ENCODE data around the gene PARD3.

The PARD3 gene

DNA sequence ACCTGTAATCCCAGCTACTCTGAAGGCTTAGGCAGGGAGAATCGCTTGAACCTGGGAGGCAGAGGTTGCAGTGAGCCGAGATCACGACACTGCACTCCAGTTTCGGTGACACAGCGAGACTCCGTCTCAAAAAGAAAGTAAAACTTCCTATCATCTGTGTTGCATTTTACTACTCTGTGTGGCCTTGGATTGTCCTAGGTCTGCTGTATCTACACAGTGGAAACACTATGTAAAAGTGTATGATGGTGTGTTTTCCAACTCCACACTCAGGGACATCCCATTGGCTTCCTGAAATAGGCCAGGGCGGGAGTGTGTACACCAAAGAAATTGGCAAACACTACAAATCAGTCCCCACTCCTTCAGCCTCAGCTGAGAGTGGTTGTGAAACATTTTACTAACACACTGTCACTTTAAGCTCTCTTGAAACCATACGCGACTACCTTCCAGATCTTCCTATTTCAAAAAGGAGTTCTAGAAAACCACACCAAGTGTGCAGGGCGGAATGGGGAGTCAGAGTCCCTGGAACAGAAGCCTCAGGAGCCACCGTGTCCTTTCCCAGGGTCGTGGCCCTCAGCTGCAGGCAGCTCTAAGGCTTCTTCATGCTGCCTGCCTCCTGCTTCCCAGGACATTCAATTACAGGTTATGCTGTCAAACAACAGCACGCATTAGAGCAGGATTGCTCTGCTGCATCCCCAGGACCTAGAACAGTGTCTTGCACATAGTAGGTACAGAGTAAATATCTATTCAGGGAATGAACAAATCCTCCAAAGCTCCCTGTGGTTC is 275.4 kb downstream of the PARD3 start:
- peak; percentile 65 for DNase-seq (ENCODE audit: low read depth)
- TF ChIP-seq, protein P1, sequence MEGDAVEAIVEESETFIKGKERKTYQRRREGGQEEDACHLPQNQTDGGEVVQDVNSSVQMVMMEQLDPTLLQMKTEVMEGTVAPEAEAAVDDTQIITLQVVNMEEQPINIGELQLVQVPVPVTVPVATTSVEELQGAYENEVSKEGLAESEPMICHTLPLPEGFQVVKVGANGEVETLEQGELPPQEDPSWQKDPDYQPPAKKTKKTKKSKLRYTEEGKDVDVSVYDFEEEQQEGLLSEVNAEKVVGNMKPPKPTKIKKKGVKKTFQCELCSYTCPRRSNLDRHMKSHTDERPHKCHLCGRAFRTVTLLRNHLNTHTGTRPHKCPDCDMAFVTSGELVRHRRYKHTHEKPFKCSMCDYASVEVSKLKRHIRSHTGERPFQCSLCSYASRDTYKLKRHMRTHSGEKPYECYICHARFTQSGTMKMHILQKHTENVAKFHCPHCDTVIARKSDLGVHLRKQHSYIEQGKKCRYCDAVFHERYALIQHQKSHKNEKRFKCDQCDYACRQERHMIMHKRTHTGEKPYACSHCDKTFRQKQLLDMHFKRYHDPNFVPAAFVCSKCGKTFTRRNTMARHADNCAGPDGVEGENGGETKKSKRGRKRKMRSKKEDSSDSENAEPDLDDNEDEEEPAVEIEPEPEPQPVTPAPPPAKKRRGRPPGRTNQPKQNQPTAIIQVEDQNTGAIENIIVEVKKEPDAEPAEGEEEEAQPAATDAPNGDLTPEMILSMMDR (conservative IDR thresholded peaks at IDR 0.05; ENCODE audit: control insufficient read depth, insufficient read depth, low read depth, low read length) = no peak
- H3K4me3 ChIP-seq (ENCODE audit: control insufficient read depth, low read depth, low read length) = peak overlapping the region; percentile 36

DNA sequence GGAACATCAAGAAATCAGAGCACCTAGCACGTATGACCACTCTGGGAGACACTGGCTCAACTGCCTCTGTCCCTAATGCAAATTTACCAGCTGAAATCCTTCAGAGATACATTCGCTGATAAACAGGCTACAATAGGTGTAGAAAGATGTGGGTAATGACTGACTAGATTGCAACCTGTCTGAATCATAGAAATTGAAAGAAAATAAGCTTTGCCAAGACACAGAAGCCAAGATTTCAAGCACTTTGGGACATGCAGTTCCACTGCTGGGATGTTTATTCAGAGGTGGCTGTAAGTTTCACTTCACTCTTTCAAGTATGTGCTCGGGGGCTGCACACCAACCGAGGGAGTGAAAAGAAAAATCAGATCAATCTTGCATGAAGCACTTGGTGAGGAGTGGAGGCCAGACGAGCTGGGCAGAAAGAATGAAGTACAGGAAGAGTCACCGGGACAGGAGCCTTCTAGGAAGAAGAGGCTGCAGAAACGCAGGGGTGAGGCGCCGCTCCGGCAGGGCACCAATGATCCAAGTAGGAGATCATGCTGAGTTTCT is 276.7 kb downstream of the PARD3 start:
- H3K4me3 ChIP-seq (ENCODE audit: control insufficient read depth, low read depth, low read length) = no peak overlapping the region
- TF ChIP-seq, protein P1 (conservative IDR thresholded peaks at IDR 0.05; ENCODE audit: control insufficient read depth, insufficient read depth, low read depth, low read length) = no peak
- DNase-seq (ENCODE audit: low read depth) = no peak

DNA sequence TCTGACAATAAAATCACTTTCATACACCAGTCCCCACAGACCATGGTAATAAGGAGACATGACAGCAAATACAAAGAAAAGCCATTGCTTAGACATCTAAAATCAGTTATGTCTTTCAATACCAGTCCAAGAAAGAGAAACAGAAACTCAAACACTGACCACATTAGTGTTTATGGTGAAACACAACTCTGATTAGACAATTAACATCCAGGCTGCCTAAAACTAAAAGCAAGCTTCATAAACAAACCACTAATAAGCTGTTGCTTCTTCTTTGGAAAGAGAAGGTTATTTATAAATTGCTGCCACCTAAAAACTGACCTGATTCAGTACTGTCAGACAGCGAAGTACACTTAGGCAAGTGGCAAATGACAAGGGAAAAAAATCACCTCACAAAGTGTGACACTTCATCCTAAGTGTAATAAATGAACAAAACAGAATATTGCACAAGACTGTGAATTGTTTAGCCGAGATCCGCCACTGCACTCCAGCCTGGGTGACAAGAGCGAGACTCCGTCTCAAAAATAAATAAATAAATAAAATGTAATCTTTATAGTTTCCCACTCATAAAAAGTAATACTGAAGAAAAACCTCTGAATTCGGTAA is 277.4 kb downstream of the PARD3 start:
- TF ChIP-seq, protein P1 (conservative IDR thresholded peaks at IDR 0.05; ENCODE audit: control insufficient read depth, insufficient read depth, low read depth, low read length) = no peak
- no peak overlapping the region for H3K4me3 ChIP-seq (ENCODE audit: control insufficient read depth, low read depth, low read length)
- DNase-seq (ENCODE audit: low read depth) = no peak

DNA sequence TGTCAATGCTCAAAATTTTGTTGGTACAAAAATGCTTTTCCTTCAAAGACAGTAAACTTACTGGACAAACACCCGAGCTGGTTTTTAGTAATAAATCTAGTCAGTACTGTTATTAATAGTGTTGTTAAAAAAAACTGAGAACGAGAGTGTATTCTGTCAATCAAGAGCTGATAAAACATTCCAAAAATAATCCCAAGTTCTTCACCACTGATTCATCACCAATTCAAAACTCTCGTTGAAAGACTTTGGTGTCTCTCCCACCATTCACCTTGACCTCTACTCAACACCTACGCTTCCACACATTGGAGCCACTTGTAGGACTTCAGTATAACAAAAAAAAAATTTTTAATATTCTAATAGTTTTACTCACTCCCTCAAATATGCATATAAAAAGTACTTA is 279.2 kb downstream of the PARD3 start:
- DNase-seq (ENCODE audit: low read depth) = no peak
- TF ChIP-seq, protein P1 (conservative IDR thresholded peaks at IDR 0.05; ENCODE audit: control insufficient read depth, insufficient read depth, low read depth, low read length) = no peak
- no peak overlapping the region for H3K4me3 ChIP-seq (ENCODE audit: control insufficient read depth, low read depth, low read length)

DNA sequence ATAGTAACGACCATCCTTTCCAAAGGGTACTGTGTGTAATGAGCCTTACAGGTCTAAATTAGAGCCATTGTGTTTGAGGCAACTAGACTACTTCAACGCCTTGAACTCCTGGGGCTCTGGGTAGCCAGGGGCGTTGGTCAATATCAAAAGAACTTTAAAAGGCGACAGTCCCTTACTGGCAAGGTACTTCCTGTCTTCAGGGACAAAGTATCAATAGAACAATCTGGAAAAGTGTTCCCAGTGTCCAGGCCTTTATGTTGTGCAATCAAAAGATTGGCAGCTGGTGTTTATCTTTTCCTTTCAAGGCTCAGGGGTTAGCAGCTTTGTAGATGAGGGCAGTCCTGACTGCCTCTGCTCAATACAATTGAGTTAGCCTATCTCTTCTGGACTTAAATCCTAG is 284.3 kb downstream of the PARD3 start:
- TF ChIP-seq, protein P1 (conservative IDR thresholded peaks at IDR 0.05; ENCODE audit: control insufficient read depth, insufficient read depth, low read depth, low read length) = no peak
- no peak for DNase-seq (ENCODE audit: low read depth)
- no peak overlapping the region for H3K4me3 ChIP-seq (ENCODE audit: control insufficient read depth, low read depth, low read length)

DNA sequence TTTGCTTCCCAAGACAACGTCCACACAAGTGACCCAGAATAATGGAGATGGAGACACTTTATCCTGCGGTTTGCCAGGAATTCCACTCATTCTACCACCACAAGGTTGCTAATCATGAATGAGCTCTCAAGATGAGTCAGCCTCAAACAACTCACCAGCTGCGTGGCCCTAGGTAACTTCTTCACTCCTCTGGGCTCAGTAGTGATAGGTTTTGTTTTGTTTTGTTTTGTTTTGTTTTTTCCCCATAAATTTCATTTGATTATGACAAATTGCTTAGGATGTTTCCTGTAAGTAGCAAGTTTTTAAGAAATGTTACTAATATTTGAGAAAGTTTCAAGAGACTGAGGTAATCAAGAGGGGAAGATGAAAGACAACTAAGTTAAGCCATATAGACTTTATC is 286.8 kb downstream of the PARD3 start:
- no peak overlapping the region for H3K4me3 ChIP-seq (ENCODE audit: control insufficient read depth, low read depth, low read length)
- peak; percentile 92 for DNase-seq (ENCODE audit: low read depth)
- TF ChIP-seq, protein P1 (conservative IDR thresholded peaks at IDR 0.05; ENCODE audit: control insufficient read depth, insufficient read depth, low read depth, low read length) = no peak

Measured in fibroblast of mammary gland (primary cell).